Peyer's patch (tissue), 4 donors: Measurements from ENCODE around the gene GPR21. TPM values are rescaled to one million over a fixed set of nuclear protein-coding genes. Genes with fewer than 3 reads are reported as not detected.

ENCODE experiments used
- DNase-seq, 3 donors: peaks; one replicate each; pipeline ENCODE4 v3.0.0-alpha.2; 2017 to 2019
- H3K27ac ChIP-seq, 4 donors: fragments of 200-600 bp; sonication (generic); one replicate each; pipeline ENCODE4 v1.5.1; 2016 to 2019
- H3K27me3 ChIP-seq, 2 donors: fragments of 200-600 bp; sonication (generic); one replicate each; pipeline ENCODE4 v1.5.1; 2019
- H3K36me3 ChIP-seq, 3 donors: fragments of 200-600 bp; sonication (generic); one replicate each; pipeline ENCODE4 v1.5.1; 2016 to 2019
- H3K4me1 ChIP-seq, 4 donors: fragments of 200-600 bp; sonication (generic); one replicate each; pipeline ENCODE4 v1.5.1; 2016 to 2019
- H3K4me3 ChIP-seq, 4 donors: fragments of 200-600 bp; sonication (generic); 1 replicate in 3 of 4; 2 replicates in 1 of 4; pipeline ENCODE4 v1.5.1; 2016 to 2019; ENCODE audit warnings: mild to moderate bottlenecking in 1 of 4
- H3K9me3 ChIP-seq, 4 donors: fragments of 200-600 bp; sonication (generic); one replicate each; pipeline ENCODE4 v1.5.1; 2016 to 2019; ENCODE audit warnings: mild to moderate bottlenecking in 1 of 4
- CTCF ChIP-seq, 6 experiments: fragments of 450-650 bp in 4 of 6; fragments of 200-600 bp in 2 of 6; sonication (generic) in 1 of 6; IDR thresholded peaks; one replicate each; pipeline ENCODE4 v1.5.1; 2017 to 2019; ENCODE audit warnings: antibody characterized with exemption in 6 of 6, mild to moderate bottlenecking in 3 of 6, moderate library complexity in 1 of 6
- POLR2A ChIP-seq, 2 donors: fragments of 450-650 bp; IDR thresholded peaks; one replicate each; pipeline ENCODE4 v1.5.1; 2017; ENCODE audit warnings: antibody characterized with exemption in 2 of 2, mild to moderate bottlenecking in 2 of 2, moderate library complexity in 2 of 2
- total RNA-seq, 4 donors: library from RNA; depleted of rRNA; stranded (reverse); fragments of >200 nt; gene quantifications; one replicate each; pipeline ENCODE4 v1.1.0, GENCODE V29; 2016

The GPR21 gene
- total RNA-seq = 1 to 10 TPM in 3 of 4 donors, not detected in 1; 1.9 to 2.5 (median 1.9) TPM

- Histone ChIP-seq H3K27me3 (no peaks in the 10 kb centered on the region), H3K36me3 (no peaks in the 10 kb centered on the region), H3K27ac (peak within 1 kb of the TSS in 1 of 4 donors; percentile 3), H3K9me3 (no peaks in the 10 kb centered on the region), H3K4me3 (no peak within 1 kb of the TSS), H3K4me1 (no peaks in the 10 kb centered on the region)
- no peak for DNase-seq
- no peak for TF ChIP-seq CTCF (IDR thresholded peaks at IDR 0.05)
Observed at GRCh38 chr9:123033352-123033751, at the start of gene GPR21. Gene GPR21 (plus strand): TSS chr9:123033667. CDS start chr9:123034567, 900 bp downstream.

- no peak overlapping the region for H3K4me3 ChIP-seq
- DNase-seq = no peak
- no peaks in the 10 kb centered on the region for H3K9me3 ChIP-seq
- H3K27ac ChIP-seq = no peak overlapping the region
- no peak for TF ChIP-seq POLR2A (IDR thresholded peaks at IDR 0.05)
- TF ChIP-seq CTCF (IDR thresholded peaks at IDR 0.05) = no peak
- H3K4me1 ChIP-seq = no peaks in the 10 kb centered on the region
- peaks cover 0 to 41% (median 0%) of the 10 kb centered on the region in 3 donors for H3K36me3 ChIP-seq
- H3K27me3 ChIP-seq = no peaks in the 10 kb centered on the region
Observed at GRCh38 chr9:122986010-122986409, 47.5 kb upstream of the GPR21 start.

DNA sequence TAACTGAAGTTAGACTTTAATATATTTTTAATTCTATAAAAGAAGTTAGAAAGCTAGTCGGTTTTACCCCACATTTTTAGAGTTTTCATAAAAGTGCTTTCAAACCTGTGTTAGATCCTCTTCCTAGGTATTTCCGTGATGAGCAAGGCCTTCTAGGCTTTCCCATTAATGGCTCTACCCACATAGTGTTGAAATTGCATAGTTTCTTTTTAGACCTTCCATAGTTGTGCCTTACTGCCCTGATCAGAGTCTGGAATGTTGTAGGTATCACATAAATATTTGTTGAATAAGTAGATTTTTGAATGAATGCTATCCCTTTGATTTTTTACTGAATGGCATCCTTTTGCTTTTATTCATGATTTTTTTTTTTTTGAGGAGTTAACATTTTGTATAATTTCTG lies 45.3 kb upstream of the GPR21 start:
- H3K4me3 ChIP-seq = no peak overlapping the region
- H3K27me3 ChIP-seq = no peaks in the 10 kb centered on the region
- no peak overlapping the region for H3K27ac ChIP-seq
- H3K9me3 ChIP-seq = no peaks in the 10 kb centered on the region
- no peaks in the 10 kb centered on the region for H3K4me1 ChIP-seq
- no peak for TF ChIP-seq CTCF (IDR thresholded peaks at IDR 0.05)
- no peak for TF ChIP-seq POLR2A (IDR thresholded peaks at IDR 0.05)
- no peak for DNase-seq
- H3K36me3 ChIP-seq = peaks cover 0 to 44% (median 0%) of the 10 kb centered on the region in 3 donors

- H3K4me1 ChIP-seq = no peaks in the 10 kb centered on the region
- no peak for DNase-seq
- TF ChIP-seq CTCF (IDR thresholded peaks at IDR 0.05) (no peak), POLR2A (IDR thresholded peaks at IDR 0.05) (no peak)
- no peaks in the 10 kb centered on the region for H3K9me3 ChIP-seq
- no peak overlapping the region for H3K27ac ChIP-seq
- H3K27me3 ChIP-seq = no peaks in the 10 kb centered on the region
- H3K36me3 ChIP-seq = peaks cover 0 to 50% (median 0%) of the 10 kb centered on the region in 3 donors
- no peak overlapping the region for H3K4me3 ChIP-seq
Observed at GRCh38 chr9:122988920-122989621, 44.4 kb upstream of the GPR21 start.

DNA sequence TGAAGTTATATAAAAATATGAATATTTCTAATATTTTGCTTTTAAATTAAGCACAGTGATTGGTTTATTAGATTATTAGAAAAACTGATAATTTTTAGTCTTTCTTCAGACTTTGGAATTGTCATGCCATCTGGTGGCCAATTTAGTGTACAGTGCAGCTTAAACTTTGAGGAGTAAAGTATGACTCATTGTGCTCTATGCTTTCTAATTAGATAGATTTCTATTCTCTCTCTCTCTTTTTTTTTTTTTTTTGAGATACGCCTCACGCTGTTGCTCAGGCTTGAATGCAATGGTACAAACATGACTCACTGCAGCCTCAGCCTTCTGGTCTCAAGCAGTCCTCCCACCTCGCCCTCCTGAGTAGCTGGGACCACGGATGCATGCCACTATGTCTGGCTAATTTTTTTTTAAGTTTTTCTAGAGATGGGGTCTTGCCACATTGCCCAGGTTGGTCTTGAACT lies 42.1 kb upstream of the GPR21 start:
- no peak overlapping the region for H3K27ac ChIP-seq
- no peak overlapping the region for H3K4me3 ChIP-seq
- peaks cover 0 to 34% (median 0%) of the 10 kb centered on the region in 3 donors for H3K36me3 ChIP-seq
- no peaks in the 10 kb centered on the region for H3K27me3 ChIP-seq
- H3K4me1 ChIP-seq = no peaks in the 10 kb centered on the region
- no peak for TF ChIP-seq POLR2A (IDR thresholded peaks at IDR 0.05)
- TF ChIP-seq CTCF (IDR thresholded peaks at IDR 0.05) = peak; percentile 47 to 76 (median 73)
- H3K9me3 ChIP-seq = no peaks in the 10 kb centered on the region
- no peak for DNase-seq
